GM12865 (cell line): ENCODE results near the gene TARM1.

ENCODE experiments used
- DNase-seq: peaks from one replicate; pipeline ENCODE4 v3.0.0; 2010; ENCODE audit warnings: low read depth
- H3K4me3 ChIP-seq: 2 replicates; pipeline ENCODE4 v1.5.1; 2011; ENCODE audit warnings: mild to moderate bottlenecking, low read depth, low read length, control low read depth
- TF ChIP-seq, protein P1 (sequence below): IDR thresholded peaks from 2 replicates; pipeline ENCODE4 v1.5.1; 2011; ENCODE audit warnings: low read length, control low read depth, low read depth, inconsistent platforms; ENCODE audit not compliant: insufficient read depth; ENCODE audit errors: missing control alignments

Gene TARM1

DNA sequence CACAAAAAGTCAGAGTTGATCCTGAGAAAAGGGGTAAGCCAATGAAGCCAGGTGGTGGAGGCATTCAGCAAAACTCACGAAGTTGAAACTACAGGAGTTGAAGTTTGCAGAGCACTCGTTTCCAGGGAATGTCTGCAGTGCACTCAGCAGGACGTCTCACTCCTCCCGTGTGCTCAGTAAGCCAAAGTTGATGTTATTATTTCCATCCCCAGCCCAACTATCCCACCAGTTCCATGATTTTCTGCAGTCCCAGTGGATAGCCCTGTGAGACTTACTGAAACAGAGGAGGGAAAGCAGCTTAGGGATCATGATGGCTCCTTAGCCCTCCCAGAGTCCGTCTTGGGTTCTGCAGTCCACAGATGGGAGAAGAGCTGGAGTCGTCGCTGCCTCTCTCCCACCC, at the start of gene TARM1:
Gene TARM1, minus strand, starts transcription at position 334 of the 400 bp plus-strand sequence. Its CDS starts 25 bp downstream, at position 309.
- no peak within 1 kb of the TSS for H3K4me3 ChIP-seq
- no peak for DNase-seq
- TF ChIP-seq, protein P1, sequence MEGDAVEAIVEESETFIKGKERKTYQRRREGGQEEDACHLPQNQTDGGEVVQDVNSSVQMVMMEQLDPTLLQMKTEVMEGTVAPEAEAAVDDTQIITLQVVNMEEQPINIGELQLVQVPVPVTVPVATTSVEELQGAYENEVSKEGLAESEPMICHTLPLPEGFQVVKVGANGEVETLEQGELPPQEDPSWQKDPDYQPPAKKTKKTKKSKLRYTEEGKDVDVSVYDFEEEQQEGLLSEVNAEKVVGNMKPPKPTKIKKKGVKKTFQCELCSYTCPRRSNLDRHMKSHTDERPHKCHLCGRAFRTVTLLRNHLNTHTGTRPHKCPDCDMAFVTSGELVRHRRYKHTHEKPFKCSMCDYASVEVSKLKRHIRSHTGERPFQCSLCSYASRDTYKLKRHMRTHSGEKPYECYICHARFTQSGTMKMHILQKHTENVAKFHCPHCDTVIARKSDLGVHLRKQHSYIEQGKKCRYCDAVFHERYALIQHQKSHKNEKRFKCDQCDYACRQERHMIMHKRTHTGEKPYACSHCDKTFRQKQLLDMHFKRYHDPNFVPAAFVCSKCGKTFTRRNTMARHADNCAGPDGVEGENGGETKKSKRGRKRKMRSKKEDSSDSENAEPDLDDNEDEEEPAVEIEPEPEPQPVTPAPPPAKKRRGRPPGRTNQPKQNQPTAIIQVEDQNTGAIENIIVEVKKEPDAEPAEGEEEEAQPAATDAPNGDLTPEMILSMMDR: no peak

DNA sequence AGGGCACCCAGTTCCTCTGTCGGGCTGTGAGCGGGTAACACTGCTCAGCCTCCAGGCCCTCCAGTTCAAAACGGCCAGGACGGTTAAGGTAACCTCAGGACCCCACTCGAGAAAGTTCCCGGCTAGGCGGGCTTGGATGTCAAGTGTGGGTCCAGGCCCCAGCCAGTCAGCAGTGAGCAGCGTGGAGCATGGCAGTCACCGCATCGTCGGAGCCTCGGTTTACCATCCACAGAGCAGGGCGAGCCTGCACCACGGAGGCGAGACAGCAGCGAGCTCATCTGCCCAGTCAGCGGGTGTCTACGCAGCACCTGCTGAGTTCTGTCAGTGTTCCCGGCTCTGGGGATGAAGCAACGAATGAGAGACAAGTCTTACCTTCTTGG, 48.4 kb upstream of the TARM1 start:
- no peak for DNase-seq
- TF ChIP-seq, protein P1: no peak
- no peak overlapping the region for H3K4me3 ChIP-seq

DNA sequence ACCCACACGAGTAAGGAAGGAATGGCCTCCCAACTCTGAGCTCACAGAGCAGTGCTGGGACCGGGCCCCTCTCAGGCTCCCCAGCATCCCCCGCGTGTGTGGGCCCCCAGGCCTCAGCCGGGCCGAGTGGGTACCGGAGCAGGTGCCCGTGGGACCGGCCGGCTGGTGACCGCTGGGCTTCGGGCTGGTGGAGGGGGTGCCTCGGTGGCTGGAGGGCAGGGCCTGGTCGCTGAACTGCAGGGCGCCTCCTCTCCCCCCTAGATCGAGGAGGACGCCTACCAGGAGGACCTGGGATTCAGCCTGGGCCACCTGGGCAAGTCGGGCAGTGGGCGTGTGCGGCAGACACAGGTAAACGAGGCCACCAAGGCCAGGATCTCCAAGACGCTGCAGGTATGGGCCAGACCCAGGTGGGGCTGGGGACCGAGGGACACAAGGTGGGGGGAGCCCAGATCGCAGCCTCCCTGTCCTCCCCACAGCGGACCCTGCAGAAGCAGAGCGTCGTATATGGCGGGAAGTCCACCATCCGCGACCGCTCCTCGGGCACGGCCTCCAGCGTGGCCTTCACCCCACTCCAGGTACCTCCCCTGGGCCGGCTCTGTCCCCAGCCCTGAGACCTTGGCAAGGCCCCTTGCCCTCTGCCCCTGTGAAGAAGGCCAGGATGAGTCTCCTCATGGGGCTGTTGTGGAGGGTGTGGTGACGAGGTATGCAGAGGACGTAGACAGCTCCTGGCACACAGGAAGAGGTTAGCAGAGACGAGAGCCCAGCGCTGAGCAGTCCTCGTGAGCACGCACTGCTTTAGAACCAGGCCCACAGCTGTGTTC, 47.8 kb upstream of the TARM1 start:
- TF ChIP-seq, protein P1: no peak

DNA sequence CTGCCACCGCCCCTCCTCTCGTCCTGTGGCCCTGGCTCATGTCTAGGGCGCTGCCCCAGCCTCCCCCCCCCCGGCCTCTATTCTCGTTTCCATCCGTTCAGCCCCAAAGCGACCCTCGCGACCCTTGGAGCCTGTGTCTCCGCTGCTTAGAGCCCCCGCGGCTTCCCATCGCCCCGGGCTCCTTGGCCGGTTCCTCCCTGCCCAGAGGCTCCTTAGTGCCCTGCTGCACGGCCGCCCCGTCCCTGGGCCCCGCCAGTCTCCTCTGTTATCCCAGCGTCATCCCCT, 47.2 kb upstream of the TARM1 start:
- H3K4me3 ChIP-seq: no peak overlapping the region
- no peak for DNase-seq
- TF ChIP-seq, protein P1: no peak

More for the DNA sequence above, 47.8 kb upstream of the TARM1 start:
- no peak overlapping the region for H3K4me3 ChIP-seq
- no peak for DNase-seq

DNA sequence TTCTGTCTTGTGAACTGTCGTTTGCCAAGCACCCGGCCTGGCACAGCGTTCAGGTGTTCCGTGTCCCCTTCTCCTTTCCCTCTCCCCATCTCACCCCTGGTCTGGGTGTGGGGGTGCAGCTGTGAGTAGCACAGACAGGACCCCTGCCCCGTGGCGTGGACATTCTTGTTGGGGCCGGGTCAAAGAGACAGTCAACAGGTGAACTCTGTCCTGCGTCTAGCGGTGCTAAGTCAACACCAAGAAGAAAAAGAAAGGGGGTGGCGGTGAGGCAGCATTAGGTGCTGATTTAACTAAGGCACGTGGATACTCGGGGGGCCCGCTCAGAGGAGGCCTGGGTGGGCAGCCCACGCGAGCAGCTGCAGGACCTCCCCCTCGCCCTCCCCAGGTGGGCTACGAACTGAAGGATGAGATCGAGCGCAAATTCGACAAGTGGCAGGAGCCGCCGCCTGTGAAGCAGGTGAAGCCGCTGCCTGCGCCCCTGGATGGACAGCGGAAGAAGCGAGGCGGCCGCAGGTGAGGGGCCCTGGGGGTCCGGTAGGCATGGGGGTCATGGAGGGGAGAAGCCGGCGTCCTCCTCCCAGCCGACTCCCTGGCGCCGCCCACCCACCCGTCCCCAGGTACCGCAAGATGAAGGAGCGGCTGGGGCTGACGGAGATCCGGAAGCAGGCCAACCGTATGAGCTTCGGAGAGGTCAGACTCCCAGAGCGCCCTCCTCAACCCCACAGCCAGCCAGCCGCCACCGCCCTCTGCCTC, 46.7 kb upstream of the TARM1 start:
- H3K4me3 ChIP-seq: no peak overlapping the region
- TF ChIP-seq, protein P1: no peak
- DNase-seq: no peak

DNA sequence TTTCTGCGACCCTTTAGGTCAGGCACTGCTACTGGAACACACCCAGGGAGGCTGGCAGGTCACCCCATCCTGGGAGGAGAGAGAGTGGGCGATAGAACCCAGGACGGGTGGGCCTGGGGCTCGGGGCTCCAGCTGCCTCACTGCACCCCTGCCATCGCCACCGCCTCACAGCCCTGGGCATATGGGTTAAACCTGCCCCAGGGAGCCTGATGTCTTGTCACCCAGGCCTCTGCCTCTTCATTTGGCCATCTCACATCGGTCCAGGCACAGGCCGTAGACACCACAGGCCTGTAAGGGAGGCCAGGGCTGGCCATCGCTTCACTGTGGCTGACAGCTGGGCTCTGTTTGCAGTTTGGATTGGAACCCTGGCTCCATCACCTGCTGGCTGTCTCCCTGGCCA, 44.5 kb upstream of the TARM1 start:
- DNase-seq: no peak
- H3K4me3 ChIP-seq: no peak overlapping the region
- TF ChIP-seq, protein P1: no peak
